GM18951 (cell line): Measurements from ENCODE around the gene SLC16A4.

Experiments
- POLR2A ChIP-seq: IDR thresholded peaks from 4 replicates; pipeline ENCODE4 v1.6.1; 2011; ENCODE audit warnings: mild to moderate bottlenecking; ENCODE audit not compliant: insufficient read length, insufficient read depth; ENCODE audit errors: extremely low read depth
- in situ Hi-C: fragments of 300-500 bp; cut with MboI; formaldehyde crosslinking; loops from one replicate; pipeline ENCODE4 v1.12.0; 2022; ENCODE audit warnings: low sequenced_read_pairs, mixed read lengths, inconsistent platforms; ENCODE audit not compliant: unreplicated experiment

Gene SLC16A4

GRCh38 chr1:110370827-110371226, 20.0 kb downstream of the SLC16A4 start:
- no peak for TF ChIP-seq POLR2A
- in situ Hi-C loops: no loop called here

- TF ChIP-seq POLR2A: no peak
- in situ Hi-C loops: no loop called here
These were observed 26.6 kb downstream of the SLC16A4 start for GRCh38 chr1:110364221-110364620.

GRCh38 chr1:110361856-110362255, 29.0 kb downstream of the SLC16A4 start:
- in situ Hi-C loops: no loop called here
- no peak for TF ChIP-seq POLR2A

GRCh38 chr1:110360431-110360830, 30.4 kb downstream of the SLC16A4 start:
- TF ChIP-seq POLR2A: no peak
- in situ Hi-C loops: no loop called here

GRCh38 chr1:110356379-110356778, 34.4 kb downstream of the SLC16A4 start:
- in situ Hi-C loops: no loop called here

GRCh38 chr1:110355321-110355720, 35.5 kb downstream of the SLC16A4 start:
- no peak for TF ChIP-seq POLR2A
- in situ Hi-C loops: no loop called here

More at GRCh38 chr1:110356379-110356778, 34.4 kb downstream of the SLC16A4 start:
- TF ChIP-seq POLR2A: no peak

GRCh38 chr1:110350360-110350759, 40.5 kb downstream of the SLC16A4 start:
- TF ChIP-seq POLR2A: no peak
- in situ Hi-C loops: no loop called here

GRCh38 chr1:110348771-110349170, 42.1 kb downstream of the SLC16A4 start:
- TF ChIP-seq POLR2A: no peak

GRCh38 chr1:110348050-110348449, 42.8 kb downstream of the SLC16A4 start:
- TF ChIP-seq POLR2A: no peak
- in situ Hi-C loops: no loop called here

More at GRCh38 chr1:110348771-110349170, 42.1 kb downstream of the SLC16A4 start:
- in situ Hi-C loops: no loop called here

- in situ Hi-C loops: no loop called here
- TF ChIP-seq POLR2A: no peak
These were observed 43.5 kb downstream of the SLC16A4 start for GRCh38 chr1:110347182-110347893.

GRCh38 chr1:110346690-110347089, 44.1 kb downstream of the SLC16A4 start:
- in situ Hi-C loops: no loop called here
- no peak for TF ChIP-seq POLR2A

GRCh38 chr1:110345480-110345879, 45.3 kb downstream of the SLC16A4 start:
- in situ Hi-C loops: no loop called here
- no peak for TF ChIP-seq POLR2A

- in situ Hi-C loops: no loop called here
These were observed 46.7 kb downstream of the SLC16A4 start for GRCh38 chr1:110344152-110344551.

GRCh38 chr1:110343249-110343648, 47.6 kb downstream of the SLC16A4 start:
- in situ Hi-C loops: no loop called here

More at GRCh38 chr1:110344152-110344551, 46.7 kb downstream of the SLC16A4 start:
- TF ChIP-seq POLR2A: no peak

More at GRCh38 chr1:110343249-110343648, 47.6 kb downstream of the SLC16A4 start:
- TF ChIP-seq POLR2A: no peak
